ENCODE data around the gene CLEC17A.
"Not testable (repeated sequence)": the region's sequence is repeated elsewhere in the genome, so short reads cannot be mapped to it uniquely, and the experiment has no call there.

Gene CLEC17A, protein sequence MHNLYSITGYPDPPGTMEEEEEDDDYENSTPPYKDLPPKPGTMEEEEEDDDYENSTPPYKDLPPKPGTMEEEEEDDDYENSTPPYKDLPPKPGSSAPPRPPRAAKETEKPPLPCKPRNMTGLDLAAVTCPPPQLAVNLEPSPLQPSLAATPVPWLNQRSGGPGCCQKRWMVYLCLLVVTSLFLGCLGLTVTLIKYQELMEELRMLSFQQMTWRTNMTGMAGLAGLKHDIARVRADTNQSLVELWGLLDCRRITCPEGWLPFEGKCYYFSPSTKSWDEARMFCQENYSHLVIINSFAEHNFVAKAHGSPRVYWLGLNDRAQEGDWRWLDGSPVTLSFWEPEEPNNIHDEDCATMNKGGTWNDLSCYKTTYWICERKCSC

DNA sequence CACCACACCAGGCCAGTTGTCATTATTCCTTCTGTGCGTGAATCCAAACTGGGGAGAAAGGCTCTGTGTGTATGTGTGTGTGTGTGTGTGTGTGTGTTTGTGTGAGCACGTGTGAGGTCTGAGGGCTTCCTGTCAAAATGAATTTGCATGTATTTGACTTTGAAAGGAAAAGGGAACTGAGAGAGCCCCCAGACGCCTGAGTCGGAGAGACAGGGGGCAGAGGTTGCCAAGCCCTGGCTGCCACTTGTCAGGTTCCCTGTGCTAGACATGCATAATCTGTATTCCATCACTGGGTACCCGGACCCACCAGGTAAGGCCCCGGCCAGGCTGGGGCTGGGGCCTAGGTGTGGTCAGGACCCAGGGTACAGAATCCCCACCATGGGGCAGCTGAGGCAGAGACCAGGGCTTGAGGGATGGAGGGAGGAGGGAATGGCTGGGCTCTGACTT lies at the start of gene CLEC17A:
Gene CLEC17A (plus strand): TSS at position 191 of the 447 bp plus-strand sequence. CDS start 77 bp downstream, at position 268.
- DNase-seq, result peak; percentile 22 to 26

GRCh38 chr19:14533450-14533849 lies 49.4 kb upstream of the CLEC17A start:
- DNase-seq, result no peak

GRCh38 chr19:14536926-14537692 lies 45.8 kb upstream of the CLEC17A start:
- no peak for DNase-seq

- no peak for DNase-seq
Observed at GRCh38 chr19:14540741-14541525, 42.0 kb upstream of the CLEC17A start.

DNA sequence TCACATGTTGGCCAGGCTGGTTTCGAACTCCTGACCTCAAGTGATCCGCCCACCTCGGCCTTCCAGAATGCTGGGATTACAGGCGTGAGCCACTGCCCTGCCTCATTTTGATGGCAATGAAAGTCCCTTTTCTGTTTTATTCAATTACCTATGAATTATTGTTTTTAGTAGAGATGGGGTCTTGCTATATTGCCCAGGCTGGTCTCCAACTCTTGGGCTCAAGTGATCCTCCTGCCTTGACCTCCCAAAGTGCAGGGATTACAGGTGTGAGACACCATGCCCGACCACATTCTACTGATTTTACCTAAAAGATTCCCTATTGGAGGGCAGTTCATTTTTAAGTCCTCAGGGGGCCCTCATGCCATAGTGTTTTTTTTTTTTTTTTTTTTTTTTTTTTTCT lies 40.9 kb upstream of the CLEC17A start:
- not testable (repeated sequence) for DNase-seq

GRCh38 chr19:14542711-14543328 lies 40.1 kb upstream of the CLEC17A start:
- DNase-seq, result peak; percentile 16 to 45

DNA sequence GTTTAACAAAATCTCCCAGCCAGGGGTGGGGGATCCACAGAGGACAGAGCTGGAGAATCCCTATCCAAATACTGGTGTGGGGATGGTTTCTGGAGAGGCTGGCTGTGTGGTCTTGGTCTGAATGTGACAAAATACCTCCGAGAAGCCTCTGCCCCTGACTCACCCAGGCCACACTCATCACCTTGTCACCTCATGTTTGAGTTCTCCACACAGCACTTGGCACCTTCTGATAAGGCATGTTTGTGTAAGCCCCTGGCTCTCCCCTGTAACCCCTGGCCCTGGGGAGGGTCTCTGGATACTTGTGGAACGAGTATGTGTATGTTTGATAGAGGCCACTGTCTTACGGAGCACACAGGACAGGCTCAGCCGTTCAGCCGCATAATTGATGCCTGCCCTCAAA lies 38.8 kb upstream of the CLEC17A start:
- DNase-seq, result no peak

GRCh38 chr19:14544977-14545715 lies 37.7 kb upstream of the CLEC17A start:
- no peak for DNase-seq

GRCh38 chr19:14545716-14546082 lies 37.2 kb upstream of the CLEC17A start:
- DNase-seq, result no peak

GRCh38 chr19:14550201-14550754 lies 32.6 kb upstream of the CLEC17A start:
- DNase-seq, result no peak

- peak; percentile 47 to 50 for DNase-seq
Observed at GRCh38 chr19:14551134-14552005, 31.5 kb upstream of the CLEC17A start.

GRCh38 chr19:14552006-14552360 lies 30.9 kb upstream of the CLEC17A start:
- DNase-seq, result not testable (repeated sequence)

- no peak for DNase-seq
Observed at GRCh38 chr19:14553042-14553938, 29.6 kb upstream of the CLEC17A start.

GRCh38 chr19:14553939-14554243 lies 29.0 kb upstream of the CLEC17A start:
- DNase-seq, result no peak

DNA sequence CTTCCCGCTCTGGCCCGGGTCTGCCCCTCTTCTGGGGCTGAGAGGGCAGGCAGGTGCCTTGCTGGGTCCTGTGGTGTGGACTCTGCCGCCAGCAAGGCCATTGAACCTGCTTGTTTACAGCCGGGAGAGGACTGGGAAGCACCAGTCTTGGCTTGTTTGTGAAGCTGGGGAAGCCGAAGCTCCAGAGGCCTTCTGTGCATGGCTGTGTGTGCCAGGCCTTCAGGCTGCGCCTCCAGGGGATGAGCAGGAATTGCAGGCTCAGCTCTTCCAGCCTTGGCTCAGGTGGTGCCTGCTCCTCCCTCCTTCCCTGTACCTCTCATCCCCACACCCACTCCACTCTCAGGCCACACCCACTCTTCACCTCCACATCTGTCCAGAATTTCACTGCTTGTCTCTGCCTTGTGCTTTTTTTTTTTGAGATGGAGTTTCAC lies 28.5 kb upstream of the CLEC17A start:
- no peak for DNase-seq

- DNase-seq, result no peak
Observed at GRCh38 chr19:14555918-14556661, 26.8 kb upstream of the CLEC17A start.

DNA sequence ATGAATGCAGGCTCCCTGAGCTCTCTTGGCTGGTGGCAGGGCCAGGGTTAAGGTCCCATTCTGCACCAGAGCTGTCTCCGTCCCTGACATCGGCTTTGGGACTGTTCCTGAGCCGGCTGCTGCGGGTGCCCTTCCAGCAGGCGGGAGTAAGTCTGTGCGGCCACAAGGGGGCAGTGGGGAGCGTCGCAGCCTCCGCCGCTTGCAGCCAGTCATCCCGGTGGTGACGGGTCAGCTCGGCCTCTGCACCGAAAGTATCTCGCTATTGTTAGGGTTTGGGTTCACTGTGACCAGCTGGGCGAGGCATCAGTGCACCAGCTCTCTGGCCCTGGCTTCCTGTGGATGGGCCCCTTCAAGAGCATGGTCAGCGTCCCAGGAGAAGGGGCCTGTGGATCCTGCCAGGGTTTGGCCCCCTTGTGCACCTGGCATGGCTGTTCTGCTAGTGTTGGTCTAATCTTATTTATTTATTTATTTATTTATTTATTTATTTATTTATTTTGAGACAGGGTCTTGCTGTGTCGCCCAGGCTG lies 26.2 kb upstream of the CLEC17A start:
- peak; percentile 62 to 82 for DNase-seq

- DNase-seq, result no peak
Observed at GRCh38 chr19:14558370-14559066, 24.4 kb upstream of the CLEC17A start.
